Fibroblast of the conjunctiva (primary cell): Measurements from ENCODE around the gene SRF.

Experiments used
- DNase-seq: peaks from one replicate; pipeline ENCODE4 v3.0.0-alpha.2; 2010; ENCODE audit warnings: low read depth

The SRF gene

DNA sequence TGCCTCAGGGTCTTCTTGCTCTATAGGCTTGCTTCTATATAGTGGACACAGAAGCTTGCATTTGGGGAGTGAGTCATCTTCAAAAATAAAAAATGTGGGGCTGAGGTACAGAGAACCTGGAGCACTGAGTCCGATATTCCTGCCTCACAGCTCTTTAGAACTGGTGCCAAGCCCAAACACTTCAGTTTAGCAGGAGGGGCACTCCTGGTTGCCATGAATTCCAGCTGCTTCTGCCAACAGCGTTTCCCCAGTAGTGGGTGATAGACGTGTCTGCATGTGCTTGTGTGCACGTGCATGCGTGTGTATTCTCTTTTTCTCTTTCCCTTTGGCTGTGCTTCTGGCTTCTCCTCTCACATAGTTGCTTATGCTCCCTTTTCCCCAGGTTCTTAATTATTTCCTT, 46.3 kb downstream of the SRF start:
- DNase-seq: no peak

DNA sequence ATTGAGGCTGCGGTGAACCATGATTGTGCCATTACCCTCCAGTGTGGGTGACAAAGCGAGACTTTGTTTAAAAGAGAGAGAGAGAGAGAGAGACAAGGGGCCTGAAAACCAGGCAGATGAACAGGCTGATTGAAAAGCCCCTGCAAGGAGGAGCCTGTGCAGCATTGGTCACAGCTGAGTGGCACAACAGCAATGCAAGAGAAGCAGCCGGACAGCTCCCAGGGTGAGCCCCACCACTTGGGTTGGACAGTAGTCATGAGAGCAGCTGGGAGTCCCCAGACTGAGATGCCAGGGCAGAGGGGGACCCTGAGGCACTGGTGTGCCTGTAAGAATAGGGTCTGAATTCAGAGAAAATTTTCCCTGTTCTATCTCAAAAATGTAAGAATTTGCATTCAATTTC, 48.0 kb downstream of the SRF start:
- no peak for DNase-seq

DNA sequence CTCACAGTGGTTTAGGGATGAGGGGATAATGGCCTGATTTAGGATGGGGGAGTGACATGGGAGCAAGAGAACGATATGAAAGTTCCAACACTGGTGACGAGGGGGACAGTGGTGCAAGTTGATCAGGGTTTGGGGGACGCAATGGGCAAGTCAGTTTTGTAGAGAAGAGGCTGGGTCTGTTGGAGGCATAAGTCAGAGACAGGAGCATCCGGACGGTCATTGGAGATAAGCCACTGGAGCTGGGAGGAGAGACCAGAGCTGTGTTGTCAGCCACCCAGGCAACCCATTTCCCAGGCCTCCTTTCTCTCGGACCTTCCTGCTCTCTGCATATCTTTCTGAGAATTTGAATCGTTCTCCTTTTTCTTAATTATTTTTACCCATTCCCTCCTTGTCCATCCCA, 48.7 kb downstream of the SRF start:
- DNase-seq: no peak

DNA sequence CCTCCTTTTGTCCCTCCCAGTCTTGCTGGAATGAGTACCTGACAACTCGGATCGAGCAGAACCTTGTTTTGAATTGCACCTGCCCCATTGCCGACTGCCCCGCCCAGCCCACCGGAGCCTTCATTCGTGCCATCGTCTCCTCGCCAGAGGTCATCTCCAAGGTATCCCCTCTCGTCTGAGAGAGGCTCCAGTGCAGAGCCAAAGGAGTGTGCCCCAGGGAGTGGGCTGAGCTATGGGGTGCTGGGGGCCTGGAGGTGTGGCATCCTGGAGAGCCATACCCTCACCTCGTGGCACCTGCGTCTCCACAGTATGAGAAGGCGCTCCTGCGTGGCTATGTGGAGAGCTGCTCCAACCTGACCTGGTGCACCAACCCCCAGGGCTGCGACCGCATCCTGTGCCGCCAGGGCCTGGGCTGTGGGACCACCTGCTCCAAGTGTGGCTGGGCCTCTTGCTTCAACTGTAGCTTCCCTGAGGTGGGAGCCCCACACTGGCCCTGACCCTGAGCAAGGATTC, 49.4 kb downstream of the SRF start:
- DNase-seq: no peak

DNA sequence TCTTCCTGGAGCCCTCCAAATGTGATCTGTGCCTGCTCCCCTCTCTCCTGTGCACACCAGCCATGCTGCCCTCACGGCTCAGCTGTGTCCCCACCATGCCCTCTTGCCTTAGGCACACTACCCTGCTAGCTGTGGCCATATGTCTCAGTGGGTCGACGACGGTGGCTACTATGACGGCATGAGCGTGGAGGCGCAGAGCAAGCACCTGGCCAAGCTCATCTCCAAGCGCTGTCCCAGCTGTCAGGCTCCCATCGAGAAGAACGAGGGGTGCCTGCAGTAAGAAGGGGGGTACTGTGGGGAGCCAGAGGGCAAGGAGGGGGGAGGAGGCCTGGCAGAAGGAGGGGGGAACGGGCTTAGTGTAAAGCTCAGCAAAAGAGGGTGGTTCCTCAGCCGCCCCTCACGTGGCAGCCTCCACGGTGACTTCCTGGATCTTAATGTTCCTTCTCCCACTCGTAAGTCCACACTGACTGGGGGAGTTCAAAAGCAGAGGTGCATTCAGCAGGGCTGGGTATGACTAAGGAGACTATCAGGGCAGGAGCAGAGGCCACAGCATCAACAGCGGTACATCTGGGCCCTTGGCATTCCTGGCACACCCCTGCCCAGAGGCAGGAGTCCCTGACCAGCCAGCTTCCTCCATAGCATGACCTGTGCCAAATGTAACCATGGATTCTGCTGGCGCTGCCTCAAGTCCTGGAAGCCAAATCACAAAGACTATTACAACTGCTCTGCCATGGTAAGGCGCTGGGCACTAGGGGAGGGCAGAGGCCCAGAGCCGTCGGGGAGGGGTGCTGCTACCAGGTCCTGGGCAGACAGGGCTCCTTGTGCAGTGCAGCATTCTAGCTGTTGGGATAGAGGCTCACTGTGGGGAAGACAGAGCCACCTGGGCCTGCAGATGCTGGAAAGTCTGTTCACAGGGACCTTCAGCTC, 50.2 kb downstream of the SRF start:
- no peak for DNase-seq

DNA sequence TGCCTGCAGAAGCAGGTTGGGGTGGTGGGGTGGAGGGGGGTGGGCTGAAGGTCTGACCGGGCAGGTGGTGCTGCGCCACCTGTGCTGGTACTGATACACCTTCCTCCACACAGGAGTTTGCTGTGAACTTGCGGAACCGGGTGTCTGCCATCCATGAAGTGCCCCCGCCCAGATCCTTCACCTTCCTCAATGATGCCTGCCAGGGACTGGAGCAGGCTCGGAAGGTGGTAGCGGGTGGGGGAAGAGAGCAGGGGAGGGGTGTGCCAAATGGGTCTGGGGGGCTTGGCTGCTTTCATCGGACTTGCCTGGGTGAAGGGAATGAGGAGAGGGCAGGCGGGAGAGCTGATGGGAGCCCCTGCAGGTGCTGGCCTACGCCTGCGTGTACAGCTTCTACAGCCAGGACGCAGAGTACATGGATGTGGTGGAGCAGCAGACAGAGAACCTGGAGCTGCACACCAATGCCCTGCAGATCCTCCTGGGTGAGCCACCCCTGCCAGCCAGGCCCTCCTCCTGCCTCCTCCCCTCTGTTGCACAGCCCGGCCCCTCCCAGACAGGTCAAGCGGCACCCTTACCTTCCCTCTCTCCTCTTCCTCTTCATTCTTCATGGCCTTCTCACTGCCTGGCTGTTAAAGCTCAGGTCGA, 51.5 kb downstream of the SRF start:
- no peak for DNase-seq

DNA sequence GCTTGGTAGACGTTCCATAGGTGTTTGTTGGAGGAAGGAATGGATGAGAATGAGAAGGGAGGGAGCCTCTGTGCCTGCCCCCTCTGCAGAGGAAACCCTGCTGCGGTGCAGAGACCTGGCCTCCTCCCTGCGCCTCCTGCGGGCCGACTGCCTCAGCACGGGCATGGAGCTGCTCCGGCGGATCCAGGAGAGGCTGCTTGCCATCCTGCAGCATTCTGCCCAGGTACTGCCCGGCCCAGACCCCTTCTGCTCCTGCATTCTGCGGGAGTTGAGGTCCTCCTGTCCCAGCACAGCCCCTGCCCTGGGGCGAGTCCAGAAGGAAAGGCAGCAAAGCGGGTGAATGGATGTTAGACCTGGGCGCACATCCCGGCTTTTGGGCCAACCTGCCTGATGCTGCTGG, 52.1 kb downstream of the SRF start:
- DNase-seq: no peak

DNA sequence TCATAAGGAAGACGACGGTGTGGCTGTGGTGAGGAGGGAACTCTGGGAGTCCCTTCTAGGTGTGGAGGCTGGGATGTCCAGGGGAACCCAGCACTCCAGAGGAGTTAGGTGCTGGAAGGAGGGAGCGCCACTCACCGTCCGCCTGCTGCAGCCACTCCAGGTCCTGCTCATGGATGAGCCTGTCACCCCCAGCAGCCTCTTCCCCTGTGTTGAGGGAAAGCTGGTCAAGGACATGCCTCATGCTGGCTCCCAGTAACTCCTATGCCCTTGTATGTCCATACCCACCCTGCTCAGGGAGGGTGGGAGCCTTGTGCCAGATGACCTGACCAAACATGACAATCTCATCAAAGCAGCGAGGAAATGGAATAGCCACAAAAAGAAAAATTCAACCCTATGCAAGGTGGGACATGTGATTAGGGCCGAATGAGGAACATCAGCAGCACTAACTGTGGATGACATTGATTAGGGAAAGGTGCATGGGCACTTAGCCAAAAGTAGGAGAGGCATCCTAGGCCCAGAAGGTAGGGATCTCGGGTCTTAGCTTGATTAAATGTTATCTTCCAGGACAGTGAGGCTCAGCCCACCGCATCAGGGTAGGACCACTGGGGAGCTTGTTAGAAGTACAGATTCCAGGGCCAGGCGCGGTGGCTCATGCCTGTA, 55.3 kb downstream of the SRF start:
- no peak for DNase-seq

DNA sequence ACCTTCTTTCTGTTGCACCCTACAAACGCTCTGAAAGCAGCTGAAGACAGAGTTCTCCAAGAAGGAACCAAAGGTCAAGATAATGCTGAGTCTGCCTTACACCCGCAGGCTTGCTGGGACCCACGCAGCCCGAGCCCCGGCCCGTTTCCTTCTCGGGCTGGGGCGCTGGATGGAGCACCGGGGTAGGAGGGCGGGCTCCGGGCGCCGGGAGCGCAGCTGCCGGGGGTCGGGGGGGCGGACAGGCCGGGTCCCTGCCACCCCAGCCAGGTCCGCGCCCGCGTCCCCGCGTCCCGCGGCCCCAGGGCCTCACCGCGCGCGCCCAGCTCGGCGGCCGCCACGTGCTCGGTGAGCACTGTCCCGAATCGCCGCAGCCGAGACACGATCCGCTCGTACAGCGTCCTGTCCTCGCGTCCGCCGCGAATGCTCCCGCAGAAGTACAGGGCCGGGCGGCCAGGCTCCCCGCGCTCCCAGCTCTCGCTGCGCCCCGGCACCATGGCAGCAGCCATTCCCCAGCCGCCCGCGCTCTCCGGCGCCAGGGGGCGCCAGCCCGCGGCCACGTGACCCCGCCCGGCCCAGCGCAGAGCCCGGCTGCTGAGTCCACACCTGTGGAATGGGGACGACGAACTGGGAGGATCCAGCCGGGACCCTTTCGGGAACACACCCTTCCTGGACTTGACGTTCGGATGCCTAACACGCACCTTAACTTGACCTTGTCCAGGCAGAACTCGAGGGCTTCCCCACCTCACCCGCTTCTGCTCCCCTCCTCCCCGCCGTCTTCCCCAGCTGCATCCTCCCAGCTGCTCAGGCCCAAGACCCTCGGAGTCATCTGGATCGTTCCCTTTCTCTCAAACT, 58.1 kb downstream of the SRF start, which contains the start of gene DNPH1:
TSS of gene DNPH1 (minus strand) at position 531 of the 852 bp plus-strand sequence. CDS start at position 506, 25 bp downstream.
- peak; percentile 37 for DNase-seq

DNA sequence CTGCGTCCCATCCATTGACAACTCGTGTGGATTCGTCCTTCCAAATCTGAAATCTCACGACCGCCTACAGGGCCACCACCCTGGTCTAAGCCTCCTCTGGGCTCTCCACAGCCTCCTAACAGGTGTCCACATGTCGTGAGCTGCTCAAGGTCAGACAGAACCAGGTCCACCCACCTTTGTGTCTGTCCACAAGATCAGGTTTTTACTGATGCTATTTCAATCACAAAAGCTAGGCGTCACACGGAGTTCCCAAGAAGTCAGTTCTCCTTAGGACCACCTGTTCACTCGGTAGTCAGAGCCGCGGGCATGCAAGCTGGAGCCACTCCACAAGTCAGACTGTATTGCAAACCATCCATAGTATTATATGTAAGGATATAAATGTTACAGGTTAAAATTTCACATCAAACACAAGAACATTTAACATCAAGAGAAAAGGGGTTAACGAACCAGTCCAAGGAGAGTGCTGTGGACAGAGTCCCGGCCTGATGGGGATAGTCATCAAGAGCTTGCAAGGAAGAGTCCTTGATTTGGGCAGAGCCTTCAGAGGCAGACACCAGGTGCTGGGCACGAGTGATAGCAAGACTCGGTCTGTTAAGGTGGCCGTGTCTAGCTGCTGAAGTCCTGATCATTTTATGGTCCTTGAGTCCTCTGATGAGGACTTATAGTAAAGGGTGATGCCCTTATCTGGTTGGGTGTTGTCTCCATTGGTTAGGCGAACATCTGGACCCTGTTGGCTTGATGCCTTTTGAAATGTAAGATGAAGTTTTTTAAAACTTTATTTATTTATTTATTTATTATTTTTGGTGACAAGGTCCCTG, 58.9 kb downstream of the SRF start:
- no peak for DNase-seq

DNA sequence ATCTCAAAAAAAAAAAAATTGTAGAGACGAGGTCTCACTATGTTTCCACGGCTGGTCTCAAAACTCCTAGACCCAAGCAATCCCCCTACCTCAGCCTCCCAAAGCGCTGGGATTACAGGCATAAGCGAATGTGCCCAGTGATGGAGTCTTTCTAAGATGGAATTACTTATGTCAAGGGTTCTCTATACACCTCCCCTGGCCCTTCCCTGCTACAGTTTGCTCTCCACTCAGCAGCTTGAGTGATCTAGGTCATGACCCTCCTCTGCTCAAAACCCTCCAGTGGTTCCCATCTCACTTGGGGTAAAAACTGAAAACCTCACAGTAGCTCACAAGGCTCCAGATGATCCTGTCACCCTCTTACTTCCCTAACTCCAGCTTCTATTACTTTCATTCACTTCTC, 60.0 kb downstream of the SRF start:
- no peak for DNase-seq
